Muscle layer of colon (tissue), 2 donors: ENCODE results near the gene PDIA5.
A peak's percentile ranks its signal among the peaks of the same experiment; 100 is the strongest.

Source experiments
- H3K27ac ChIP-seq: one replicate; pipeline ENCODE4 v1.7.0; 2013; ENCODE audit warnings: low read depth, mild to moderate bottlenecking, low read length, moderate library complexity
- H3K27me3 ChIP-seq, 2 donors: one replicate each; pipeline ENCODE4 v1.7.0; 2013; ENCODE audit warnings: low read length in 2 of 2, mild to moderate bottlenecking in 2 of 2; ENCODE audit not compliant: insufficient read depth in 2 of 2, control insufficient read depth in 1 of 2
- H3K36me3 ChIP-seq: one replicate; pipeline ENCODE4 v1.7.0; 2013; ENCODE audit warnings: mild to moderate bottlenecking, low read length; ENCODE audit not compliant: insufficient read depth
- H3K4me1 ChIP-seq: one replicate; pipeline ENCODE4 v1.7.0; 2013; ENCODE audit warnings: mild to moderate bottlenecking, low read length; ENCODE audit not compliant: insufficient read depth
- H3K4me3 ChIP-seq, 2 donors: one replicate each; pipeline ENCODE4 v1.7.0; 2013; ENCODE audit warnings: low read length in 2 of 2, low read depth in 1 of 2, mild to moderate bottlenecking in 1 of 2, moderate library complexity in 1 of 2
- H3K9ac ChIP-seq: one replicate; pipeline ENCODE4 v1.7.0; 2013; ENCODE audit warnings: low read length
- H3K9me3 ChIP-seq: one replicate; pipeline ENCODE4 v1.7.0; 2013; ENCODE audit warnings: mild to moderate bottlenecking, low read length
- donor health status: abdominal sarcoma.
- donor health status: Adenocarcinoma of cecum.

PDIA5 gene

GRCh38 chr3:123168122-123168521 lies 101.3 kb downstream of the PDIA5 start:
- peaks cover 6% of the 10 kb centered on the region for H3K4me1 ChIP-seq
- H3K9ac ChIP-seq = no peak overlapping the region
- no peak overlapping the region for H3K4me3 ChIP-seq
- no peaks in the 10 kb centered on the region for H3K9me3 ChIP-seq
- H3K27me3 ChIP-seq = no peaks in the 10 kb centered on the region
- no peak overlapping the region for H3K27ac ChIP-seq
- peaks cover 20% of the 10 kb centered on the region for H3K36me3 ChIP-seq

GRCh38 chr3:123168605-123169004 lies 101.8 kb downstream of the PDIA5 start:
- Histone ChIP-seq H3K9ac (no peak overlapping the region), H3K9me3 (no peaks in the 10 kb centered on the region), H3K4me3 (no peak overlapping the region), H3K36me3 (peaks cover 16% of the 10 kb centered on the region), H3K4me1 (peaks cover 6% of the 10 kb centered on the region), H3K27me3 (no peaks in the 10 kb centered on the region), H3K27ac (no peak overlapping the region)

- H3K4me3 ChIP-seq = no peak overlapping the region
- no peaks in the 10 kb centered on the region for H3K9me3 ChIP-seq
- peaks cover 6% of the 10 kb centered on the region for H3K4me1 ChIP-seq
- peaks cover 9% of the 10 kb centered on the region for H3K36me3 ChIP-seq
- H3K27ac ChIP-seq = no peak overlapping the region
- H3K9ac ChIP-seq = no peak overlapping the region
- H3K27me3 ChIP-seq = no peaks in the 10 kb centered on the region
Measured at GRCh38 chr3:123169492-123169929, 102.7 kb downstream of the PDIA5 start.

GRCh38 chr3:123169930-123170329 lies 103.1 kb downstream of the PDIA5 start:
- H3K36me3 ChIP-seq = peaks cover 5% of the 10 kb centered on the region
- no peak overlapping the region for H3K4me3 ChIP-seq
- H3K27me3 ChIP-seq = no peaks in the 10 kb centered on the region
- H3K4me1 ChIP-seq = peaks cover 6% of the 10 kb centered on the region
- H3K27ac ChIP-seq = no peak overlapping the region
- H3K9ac ChIP-seq = no peak overlapping the region
- H3K9me3 ChIP-seq = no peaks in the 10 kb centered on the region

GRCh38 chr3:123180791-123181190 lies 114.0 kb downstream of the PDIA5 start:
- Histone ChIP-seq H3K4me3 (no peak overlapping the region), H3K27me3 (no peaks in the 10 kb centered on the region), H3K4me1 (no peaks in the 10 kb centered on the region), H3K9ac (no peak overlapping the region), H3K27ac (no peak overlapping the region), H3K9me3 (no peaks in the 10 kb centered on the region), H3K36me3 (no peaks in the 10 kb centered on the region)

- no peaks in the 10 kb centered on the region for H3K4me1 ChIP-seq
- no peaks in the 10 kb centered on the region for H3K36me3 ChIP-seq
- no peaks in the 10 kb centered on the region for H3K9me3 ChIP-seq
Measured at GRCh38 chr3:123186695-123187094, 119.9 kb downstream of the PDIA5 start.

GRCh38 chr3:123188058-123188457 lies 121.2 kb downstream of the PDIA5 start:
- H3K27me3 ChIP-seq = no peaks in the 10 kb centered on the region
- H3K4me1 ChIP-seq = no peaks in the 10 kb centered on the region
- H3K36me3 ChIP-seq = no peaks in the 10 kb centered on the region
- H3K27ac ChIP-seq = no peak overlapping the region
- H3K9me3 ChIP-seq = no peaks in the 10 kb centered on the region
- no peak overlapping the region for H3K4me3 ChIP-seq
- no peak overlapping the region for H3K9ac ChIP-seq

More at GRCh38 chr3:123186695-123187094, 119.9 kb downstream of the PDIA5 start:
- Histone ChIP-seq H3K9ac (no peak overlapping the region), H3K4me3 (no peak overlapping the region), H3K27me3 (no peaks in the 10 kb centered on the region), H3K27ac (no peak overlapping the region)

- no peak overlapping the region for H3K9ac ChIP-seq
Measured at GRCh38 chr3:123193448-123194101, 126.8 kb downstream of the PDIA5 start.

GRCh38 chr3:123194552-123194951 lies 127.7 kb downstream of the PDIA5 start:
- Histone ChIP-seq H3K27me3 (no peaks in the 10 kb centered on the region), H3K4me3 (no peak overlapping the region), H3K36me3 (no peaks in the 10 kb centered on the region), H3K9me3 (no peaks in the 10 kb centered on the region), H3K27ac (no peak overlapping the region), H3K4me1 (no peaks in the 10 kb centered on the region), H3K9ac (no peak overlapping the region)

More at GRCh38 chr3:123193448-123194101, 126.8 kb downstream of the PDIA5 start:
- Histone ChIP-seq H3K27ac (no peak overlapping the region), H3K9me3 (no peaks in the 10 kb centered on the region), H3K4me1 (no peaks in the 10 kb centered on the region), H3K4me3 (no peak overlapping the region), H3K27me3 (no peaks in the 10 kb centered on the region), H3K36me3 (no peaks in the 10 kb centered on the region)

GRCh38 chr3:123198372-123198771 lies 131.5 kb downstream of the PDIA5 start:
- H3K27ac ChIP-seq = no peak overlapping the region
- no peaks in the 10 kb centered on the region for H3K36me3 ChIP-seq
- no peaks in the 10 kb centered on the region for H3K9me3 ChIP-seq
- H3K9ac ChIP-seq = no peak overlapping the region
- no peak overlapping the region for H3K4me3 ChIP-seq
- no peaks in the 10 kb centered on the region for H3K27me3 ChIP-seq
- H3K4me1 ChIP-seq = peaks cover 15% of the 10 kb centered on the region

GRCh38 chr3:123201223-123201556 lies 134.4 kb downstream of the PDIA5 start:
- no peaks in the 10 kb centered on the region for H3K27me3 ChIP-seq
- H3K27ac ChIP-seq = peak overlapping the region; percentile 4
- H3K9me3 ChIP-seq = no peaks in the 10 kb centered on the region
- H3K4me1 ChIP-seq = peaks cover 15% of the 10 kb centered on the region
- H3K36me3 ChIP-seq = no peaks in the 10 kb centered on the region
- H3K4me3 ChIP-seq = peak overlapping the region; percentile 90 to 98
- peak overlapping the region; percentile 38 for H3K9ac ChIP-seq
